AML-193 (cell line): ENCODE data around the gene EIF5AL1.

ENCODE experiments used
- DNase-seq, 2 experiments: peaks; one replicate each; lab custom pipeline; 2025; lab: John Stamatoyannopoulos, UW

EIF5AL1 gene

GRCh38 chr10:79559726-79560125 is 47.4 kb downstream of the EIF5AL1 start:
- DNase-seq, result no peak

GRCh38 chr10:79560160-79560709 is 47.9 kb downstream of the EIF5AL1 start, which contains the start of gene SFTPA2:
Gene SFTPA2 (minus strand): TSS chr10:79560407. CDS start chr10:79559483, 924 bp downstream.
- no peak for DNase-seq

GRCh38 chr10:79561257-79561656 is 48.9 kb downstream of the EIF5AL1 start:
- no peak for DNase-seq

GRCh38 chr10:79562135-79562756 is 49.9 kb downstream of the EIF5AL1 start:
- DNase-seq, result peak; percentile 11 to 18

GRCh38 chr10:79563426-79563825 is 51.1 kb downstream of the EIF5AL1 start:
- DNase-seq, result no peak
